Natural killer cell (primary cell): ENCODE measurements around the gene BICRA. TPM values are rescaled to one million over a fixed set of nuclear protein-coding genes. Genes with fewer than 3 reads are reported as not detected.
"Not testable (repeated sequence)": the region's sequence is repeated elsewhere in the genome, so short reads cannot be mapped to it uniquely, and the experiment has no call there.

Experiments
- ATAC-seq, 3 donors: fragments of 150-1000 bp in 2 of 3; fragments of 200-7000 bp in 1 of 3; cut with Tn5 transposase; 1 replicate in 1 of 3; 2 replicates in 2 of 3; pipeline ENCODE4 v1.10.0; 2021; ENCODE audit warnings: mild to moderate bottlenecking in 2 of 3, moderate library complexity in 2 of 3
- DNase-seq, 2 donors: peaks; one replicate each; pipeline versions ENCODE4 v3.0.0 to v3.0.0-alpha.2; 2013 to 2021; ENCODE audit warnings: mixed read lengths in 1 of 2
- H3K27ac ChIP-seq: one replicate; pipeline ENCODE4 v1.5.1; 2013; ENCODE audit warnings: mild to moderate bottlenecking, low read length
- H3K27me3 ChIP-seq: one replicate; pipeline ENCODE4 v1.6.1; 2013; ENCODE audit warnings: low read length; ENCODE audit not compliant: control insufficient read depth, insufficient read depth
- H3K36me3 ChIP-seq: one replicate; pipeline ENCODE4 v1.6.1; 2013; ENCODE audit warnings: low read length; ENCODE audit not compliant: control insufficient read depth, insufficient read depth
- H3K4me1 ChIP-seq: one replicate; pipeline ENCODE4 v1.6.1; 2013; ENCODE audit warnings: low read length; ENCODE audit not compliant: control insufficient read depth, insufficient read depth
- H3K4me3 ChIP-seq: one replicate; pipeline ENCODE4 v1.5.1; 2013; ENCODE audit warnings: low read length
- H3K9me3 ChIP-seq: one replicate; pipeline ENCODE4 v1.6.1; 2013; ENCODE audit warnings: low read length; ENCODE audit not compliant: control insufficient read depth, insufficient read depth
- H3K27ac Mint-ChIP-seq, 2 donors: one replicate each; pipeline ENCODE4 v1.8.0; 2022; ENCODE audit warnings: mild to moderate bottlenecking in 2 of 2, mixed read lengths in 2 of 2, moderate library complexity in 1 of 2
- H3K27me3 Mint-ChIP-seq, 2 donors: one replicate each; pipeline ENCODE4 v1.8.0; 2022; ENCODE audit warnings: low read depth in 2 of 2, mixed read lengths in 2 of 2
- H3K36me3 Mint-ChIP-seq: one replicate; pipeline ENCODE4 v1.8.0; 2022; ENCODE audit warnings: mixed read lengths
- H3K4me1 Mint-ChIP-seq, 2 donors: one replicate each; pipeline ENCODE4 v1.8.0; 2022; ENCODE audit warnings: mixed read lengths in 2 of 2
- H3K4me3 Mint-ChIP-seq: one replicate; pipeline ENCODE4 v1.8.0; 2022; ENCODE audit warnings: mild to moderate bottlenecking, moderate library complexity, mixed read lengths
- H3K9me3 Mint-ChIP-seq, 2 donors: one replicate each; pipeline ENCODE4 v1.8.0; 2022; ENCODE audit warnings: mixed read lengths in 2 of 2
- CTCF ChIP-seq: fragments of 200-600 bp; IDR thresholded peaks from one replicate; pipeline ENCODE4 v1.8.0; 2022; ENCODE audit warnings: antibody characterized with exemption
- WGBS: methylation state at CpG from one replicate; pipeline ENCODE4 v1.1.7; 2013; ENCODE audit warnings: missing lambda C conversion rate; ENCODE audit not compliant: insufficient coverage; 5-methylcytosine and 5-hydroxymethylcytosine counted together
- intact Hi-C: fragments of 100-400 bp; cut with micrococcal nuclease; formaldehyde crosslinking; loops from one replicate; pipeline ENCODE4 v1.14.2; 2022
- total RNA-seq, 4 donors: library from RNA; stranded (reverse); fragments of 120-200 nt in 1 of 4; gene quantifications; one replicate each; pipeline versions ENCODE4 v1.2.3 to v1.2.4, GENCODE V29; 2013 to 2022

Gene BICRA
- total RNA-seq, 3 donors from 2014 or later (not counting 1 experiment from before 2014, with no cell fraction given), result 31.9 to 37.4 (median 34.1) TPM

- H3K9me3 ChIP-seq, result no peaks in the 10 kb centered on the region
- H3K4me1 ChIP-seq, result peaks cover 12% of the 10 kb centered on the region
- H3K9me3 Mint-ChIP-seq, result no peaks in the 10 kb centered on the region
- DNase-seq (no peak), ATAC-seq (no peak)
- peaks cover 9 to 17% of the 10 kb centered on the region in 2 donors for H3K4me1 Mint-ChIP-seq
- no peak overlapping the region for H3K4me3 ChIP-seq
- no peak for TF ChIP-seq CTCF
- WGBS, result 95% methylated on average over 48 of the region's 48 CpGs
- no peak overlapping the region for H3K4me3 Mint-ChIP-seq
- peaks cover 14% of the 10 kb centered on the region for H3K27me3 ChIP-seq
- intact Hi-C loops, result no loop called here
- H3K36me3 ChIP-seq, result no peaks in the 10 kb centered on the region
- H3K27ac Mint-ChIP-seq, result no peak overlapping the region
- peaks cover 33 to 38% of the 10 kb centered on the region in 2 donors for H3K27me3 Mint-ChIP-seq
- no peaks in the 10 kb centered on the region for H3K36me3 Mint-ChIP-seq
- H3K27ac ChIP-seq, result no peak overlapping the region
Measured at GRCh38 chr19:47725759-47726401, 116.9 kb downstream of the BICRA start.

GRCh38 chr19:47726467-47726866 is 117.5 kb downstream of the BICRA start:
- no peak overlapping the region for H3K4me3 Mint-ChIP-seq
- DNase-seq (no peak), ATAC-seq (no peak)
- Histone ChIP-seq H3K4me3 (no peak overlapping the region), H3K27me3 (peaks cover 14% of the 10 kb centered on the region), H3K36me3 (no peaks in the 10 kb centered on the region), H3K4me1 (peaks cover 12% of the 10 kb centered on the region), H3K9me3 (no peaks in the 10 kb centered on the region), H3K27ac (no peak overlapping the region)
- H3K4me1 Mint-ChIP-seq, result peaks cover 9 to 17% of the 10 kb centered on the region in 2 donors
- intact Hi-C loops, result no loop called here
- H3K27me3 Mint-ChIP-seq, result peaks cover 35 to 38% of the 10 kb centered on the region in 2 donors
- no peak for TF ChIP-seq CTCF
- H3K27ac Mint-ChIP-seq, result no peak overlapping the region
- H3K36me3 Mint-ChIP-seq, result no peaks in the 10 kb centered on the region
- no peaks in the 10 kb centered on the region for H3K9me3 Mint-ChIP-seq
- 75% methylated on average over 4 of the region's 4 CpGs for WGBS

GRCh38 chr19:47728295-47728694 is 119.4 kb downstream of the BICRA start:
- H3K27me3 Mint-ChIP-seq, result peaks cover 35 to 36% of the 10 kb centered on the region in 2 donors
- Histone ChIP-seq H3K27me3 (peaks cover 14% of the 10 kb centered on the region), H3K4me1 (peaks cover 12% of the 10 kb centered on the region)
- H3K27ac ChIP-seq, intact Hi-C loops, H3K36me3 Mint-ChIP-seq, H3K4me3 ChIP-seq, DNase-seq, H3K27ac Mint-ChIP-seq, ATAC-seq, H3K9me3 Mint-ChIP-seq, H3K36me3 ChIP-seq, H3K9me3 ChIP-seq, H3K4me3 Mint-ChIP-seq: not testable (repeated sequence)
- whole genome bisulfite sequencing, result 88% methylated on average over 4 of the region's 4 CpGs
- H3K4me1 Mint-ChIP-seq, result peaks cover 9 to 17% of the 10 kb centered on the region in 2 donors

DNA sequence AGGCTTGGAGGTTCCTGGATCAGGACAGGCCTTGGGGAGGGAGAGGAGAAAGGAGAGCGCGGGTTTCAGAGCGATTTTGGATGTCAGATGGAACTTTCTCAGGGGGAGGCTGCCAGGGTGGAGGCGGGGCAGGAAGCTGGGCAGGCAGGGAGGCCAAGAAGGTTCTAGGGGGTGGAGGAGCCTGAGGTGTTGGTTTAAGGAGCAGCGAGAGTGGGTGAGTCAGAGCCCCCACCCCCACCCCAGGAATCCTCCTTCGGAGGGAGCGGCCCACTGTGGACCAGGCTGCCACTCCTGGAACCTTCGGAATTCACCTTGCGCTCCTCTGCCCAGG is 120.5 kb downstream of the BICRA start:
- Mint-ChIP-seq H3K9me3 (no peaks in the 10 kb centered on the region), H3K36me3 (no peaks in the 10 kb centered on the region), H3K27ac (no peak overlapping the region), H3K27me3 (peaks cover 40 to 44% of the 10 kb centered on the region in 2 donors), H3K4me1 (peaks cover 9 to 17% of the 10 kb centered on the region in 2 donors), H3K4me3 (peak overlapping the region; percentile 47)
- no peaks in the 10 kb centered on the region for H3K9me3 ChIP-seq
- intact Hi-C loops, result no loop called here
- no peak for TF ChIP-seq CTCF
- H3K27ac ChIP-seq, result no peak overlapping the region
- peaks cover 12% of the 10 kb centered on the region for H3K4me1 ChIP-seq
- DNase-seq (no peak), ATAC-seq (peak in 1 of 3 donors; percentile 8)
- H3K4me3 ChIP-seq, result no peak overlapping the region
- WGBS, result 9% methylated on average over 9 of the region's 9 CpGs
- H3K27me3 ChIP-seq, result peaks cover 14% of the 10 kb centered on the region
- H3K36me3 ChIP-seq, result no peaks in the 10 kb centered on the region
